Retina (tissue), 1 donor: ENCODE measurements around the gene NYAP1.
A peak's percentile ranks its signal among the peaks of the same experiment; 100 is the strongest.

Experiments
- DNase-seq: peaks from one replicate; pipeline ENCODE4 v3.0.0-alpha.2; 2016

Gene NYAP1

GRCh38 chr7:100464210-100464660 lies 19.5 kb upstream of the NYAP1 start, which contains the start of gene SPACDR:
Gene SPACDR (minus strand): TSS chr7:100464260. CDS start chr7:100464025, 235 bp downstream.
- no peak for DNase-seq

- no peak for DNase-seq
These were observed 18.9 kb upstream of the NYAP1 start for GRCh38 chr7:100464791-100465190.

GRCh38 chr7:100465299-100465698 lies 18.4 kb upstream of the NYAP1 start:
- DNase-seq: no peak

- DNase-seq: no peak
These were observed 17.9 kb upstream of the NYAP1 start for GRCh38 chr7:100465702-100466311.

GRCh38 chr7:100466653-100467605 lies 16.8 kb upstream of the NYAP1 start:
- DNase-seq: no peak

GRCh38 chr7:100467638-100468373 lies 15.9 kb upstream of the NYAP1 start:
- DNase-seq: no peak

- DNase-seq: peak; percentile 93
These were observed 14.3 kb upstream of the NYAP1 start for GRCh38 chr7:100469227-100470044.

- no peak for DNase-seq
These were observed 12.7 kb upstream of the NYAP1 start for GRCh38 chr7:100471021-100471420.

- no peak for DNase-seq
These were observed 11.4 kb upstream of the NYAP1 start for GRCh38 chr7:100472121-100472851.

GRCh38 chr7:100472854-100473499 lies 10.8 kb upstream of the NYAP1 start:
- no peak for DNase-seq

- DNase-seq: no peak
These were observed 8.2 kb upstream of the NYAP1 start for GRCh38 chr7:100475549-100475948.

GRCh38 chr7:100476101-100476780 lies 7.5 kb upstream of the NYAP1 start:
- DNase-seq: no peak

- DNase-seq: no peak
These were observed 6.5 kb upstream of the NYAP1 start for GRCh38 chr7:100476903-100477870.

GRCh38 chr7:100477871-100478267 lies 5.9 kb upstream of the NYAP1 start:
- DNase-seq: no peak

GRCh38 chr7:100478958-100479660 lies 4.6 kb upstream of the NYAP1 start, which contains the start of gene TSC22D4:
Gene TSC22D4 (minus strand): TSS chr7:100479214. CDS start chr7:100478038, 1,176 bp downstream.
- DNase-seq: peak; percentile 93

GRCh38 chr7:100481466-100481865 lies 2.3 kb upstream of the NYAP1 start:
- no peak for DNase-seq

- no peak for DNase-seq
These were observed 1.0 kb upstream of the NYAP1 start for GRCh38 chr7:100482728-100483089.

- DNase-seq: peak; percentile 83
These were observed 521 bp upstream of the NYAP1 start for GRCh38 chr7:100483090-100483721.
